Left colon (tissue), 2 donors: ENCODE measurements around the gene TSHZ1. TPM values are rescaled to one million over a fixed set of nuclear protein-coding genes. Genes with fewer than 3 reads are reported as not detected.

Experiments used
- ATAC-seq: fragments of 200-7000 bp; cut with Tn5 transposase; one replicate; pipeline ENCODE4 v1.9.1; 2020; ENCODE audit warnings: mild to moderate bottlenecking, moderate library complexity
- DNase-seq, 2 donors: peaks; one replicate each; pipeline ENCODE4 v3.0.0-alpha.2; 2020
- intact Hi-C, 2 donors: fragments of 100-400 bp; cut with DNase I in 1 of 2; cut with micrococcal nuclease in 1 of 2; formaldehyde crosslinking; loops; one replicate each; pipeline versions ENCODE4 v1.11.2 to v1.14.0; 2022; cut with DNase I, micrococcal nuclease
- total RNA-seq, 2 donors: library from RNA; stranded (reverse); fragmentation: NEBNext Ultra II Directional; extraction: Animal tissue kit (Norgen Biotek cat#: 25700); gene quantifications; one replicate each; pipeline ENCODE4 v1.2.1, GENCODE V29; 2021
- donor health status: DM: no; HTN: no; CAD: no.
- donor health status: DM: yes; HTN: yes; CAD: no.

TSHZ1 gene
- total RNA-seq, 2 donors from 2014 or later, result 24.8 to 34.1 TPM

- peak; percentile 28 for ATAC-seq
- intact Hi-C loops, result no loop called here
- peak in 1 of 2 donors; percentile 60 for DNase-seq
These were observed 5.7 kb upstream of the TSHZ1 start for GRCh38 chr18:75204732-75205513.

GRCh38 chr18:75205514-75206132, 5.0 kb upstream of the TSHZ1 start:
- no peak for ATAC-seq
- DNase-seq, result no peak
- intact Hi-C loops, result no loop called here

DNA sequence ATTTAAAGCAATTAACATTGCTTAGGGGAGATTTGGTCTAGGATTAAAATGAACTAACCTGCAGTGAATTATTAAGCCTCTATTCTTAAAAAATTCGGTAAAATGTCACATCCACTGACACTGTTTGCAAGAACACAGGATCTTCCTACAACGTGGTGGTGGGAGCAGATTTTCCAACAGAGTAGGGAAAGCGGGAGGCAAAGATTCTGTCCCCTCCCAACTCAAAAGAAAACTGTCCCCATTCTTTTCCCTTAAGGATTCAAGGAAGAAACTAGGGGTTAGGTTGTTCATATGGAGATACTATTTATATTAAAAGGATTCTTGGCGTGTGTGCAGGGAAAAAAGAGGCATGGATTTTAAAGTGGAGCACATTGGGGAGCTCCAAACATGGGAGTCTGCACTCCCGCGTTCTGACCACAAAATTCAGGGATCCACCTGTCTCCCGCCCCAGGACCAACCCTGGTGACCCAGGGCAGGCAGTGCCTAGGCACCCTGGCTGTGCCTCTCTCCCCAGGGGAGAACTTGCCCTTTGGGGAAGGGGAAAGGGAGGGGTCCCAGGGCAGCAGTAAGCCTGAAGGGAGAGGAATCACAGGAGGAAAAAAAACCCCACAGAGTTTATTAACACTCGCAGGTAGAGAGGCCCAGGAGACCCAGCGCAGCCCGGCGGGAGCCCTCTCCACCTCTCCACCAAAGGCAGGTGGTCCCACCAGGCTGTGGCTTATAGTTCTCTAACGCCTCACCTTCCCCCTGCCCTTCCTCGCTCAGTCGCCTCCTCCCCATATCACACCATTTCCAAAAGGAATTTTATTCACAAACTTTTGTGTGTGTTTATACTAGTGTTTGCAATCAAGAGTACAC, 3.9 kb upstream of the TSHZ1 start:
- intact Hi-C loops, result no loop called here
- DNase-seq (no peak), ATAC-seq (no peak)

GRCh38 chr18:75207310-75208154, 3.1 kb upstream of the TSHZ1 start:
- intact Hi-C loops, result no loop called here
- DNase-seq (peak in 1 of 2 donors; percentile 44), ATAC-seq (peak; percentile 8)

DNA sequence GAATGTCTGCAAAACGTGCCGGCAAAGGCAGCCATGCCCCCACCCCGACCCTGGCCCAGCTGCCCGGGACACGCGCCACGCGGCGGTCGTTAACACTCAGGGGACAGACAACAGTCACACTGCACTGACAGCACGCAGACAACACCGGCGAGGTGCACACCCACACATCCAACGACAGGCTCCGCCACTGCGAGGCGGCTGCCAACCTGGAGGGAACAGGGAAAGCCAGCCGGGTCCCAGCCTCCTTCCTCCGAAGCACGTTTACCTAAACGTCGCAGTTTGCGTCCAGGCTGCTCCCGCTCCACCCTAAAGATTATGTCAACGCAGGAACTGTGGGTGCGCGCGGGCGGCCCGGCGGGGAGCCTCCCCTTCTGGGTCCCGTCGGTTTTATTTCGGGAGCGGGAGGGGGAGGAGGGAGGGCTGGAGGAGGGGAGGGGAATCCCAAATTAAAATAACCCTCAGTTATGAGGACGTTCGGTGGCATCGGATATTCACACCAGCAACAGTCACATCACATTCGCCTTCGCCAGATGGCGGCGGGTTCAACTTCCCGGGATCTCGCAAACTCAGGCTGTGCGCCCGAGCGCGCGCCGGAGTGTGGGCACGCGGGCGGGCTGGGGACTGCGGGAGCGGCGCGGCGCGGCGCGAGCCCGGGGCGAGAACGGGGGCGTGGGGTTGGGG, 2.3 kb upstream of the TSHZ1 start:
- ATAC-seq (peak; percentile 30), DNase-seq (peak; percentile 66 to 78)
- intact Hi-C loops, result no loop called here

- DNase-seq (no peak), ATAC-seq (peak; percentile 3)
- intact Hi-C loops, result no loop called here
These were observed 1.8 kb upstream of the TSHZ1 start for GRCh38 chr18:75208836-75209128.

DNA sequence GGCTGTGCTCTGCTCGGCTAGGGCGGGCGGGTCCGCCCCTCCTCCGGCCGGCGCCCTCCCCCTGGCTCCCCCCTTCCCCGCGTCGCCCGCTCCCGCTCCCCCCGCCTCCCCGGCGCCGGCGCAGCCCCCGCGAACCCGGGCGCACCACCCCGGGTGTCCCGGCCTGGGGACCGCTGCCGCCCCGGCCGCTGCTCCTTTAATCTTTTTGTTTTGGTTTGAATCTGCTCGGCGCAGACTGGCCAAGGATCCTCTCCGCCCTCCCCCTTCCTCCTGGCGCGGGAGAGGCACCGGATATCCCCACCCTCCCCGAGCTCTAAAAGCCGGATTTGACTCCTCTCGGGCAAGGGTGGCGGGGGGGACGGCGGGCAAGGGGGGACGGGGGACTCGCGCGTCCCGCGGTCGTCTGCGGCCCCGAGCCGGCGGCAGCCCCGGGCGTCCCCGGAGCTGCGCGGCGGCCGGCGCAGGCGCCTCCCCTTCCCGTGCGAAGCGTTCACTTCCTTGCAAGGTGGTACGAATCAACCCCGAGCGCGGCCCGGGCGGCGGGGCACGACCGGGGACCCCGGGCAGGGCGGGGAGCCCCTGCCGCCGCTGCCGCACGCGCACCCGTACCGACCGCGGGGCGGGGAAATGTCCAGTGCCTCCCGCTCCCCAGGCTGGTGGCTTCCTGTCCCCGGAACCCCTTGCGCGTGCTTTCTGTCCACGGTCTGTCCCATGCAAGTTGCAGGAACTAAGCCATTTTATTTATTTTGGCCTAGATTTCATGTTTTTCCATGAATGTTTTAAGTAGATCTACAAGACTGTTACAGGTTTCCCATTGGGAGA, 1.3 kb upstream of the TSHZ1 start, which contains the start of gene PTGR3:
TSS of gene PTGR3 (minus strand) at position 11 of the 822 bp plus-strand sequence. CDS start 81 bp downstream, outside the sequence.
- peak; percentile 85 to 90 for DNase-seq
- ATAC-seq, result peak; percentile 51
- intact Hi-C loops, result no loop called here

GRCh38 chr18:75209951-75210258, 692 bp upstream of the TSHZ1 start:
- ATAC-seq, result no peak
- intact Hi-C loops, result no loop called here
- DNase-seq, result no peak

- intact Hi-C loops, result no loop called here
- ATAC-seq (no peak), DNase-seq (peak in 1 of 2 donors; percentile 50)
These were observed 515 bp downstream of the TSHZ1 start for GRCh38 chr18:75211002-75211621.

- intact Hi-C loops, result no loop called here
- DNase-seq (no peak), ATAC-seq (no peak)
These were observed 992 bp downstream of the TSHZ1 start for GRCh38 chr18:75211626-75211952.

- DNase-seq, result peak; percentile 49 to 54
- intact Hi-C loops, result no loop called here
- ATAC-seq, result no peak
These were observed 1.6 kb downstream of the TSHZ1 start for GRCh38 chr18:75211953-75212750.

DNA sequence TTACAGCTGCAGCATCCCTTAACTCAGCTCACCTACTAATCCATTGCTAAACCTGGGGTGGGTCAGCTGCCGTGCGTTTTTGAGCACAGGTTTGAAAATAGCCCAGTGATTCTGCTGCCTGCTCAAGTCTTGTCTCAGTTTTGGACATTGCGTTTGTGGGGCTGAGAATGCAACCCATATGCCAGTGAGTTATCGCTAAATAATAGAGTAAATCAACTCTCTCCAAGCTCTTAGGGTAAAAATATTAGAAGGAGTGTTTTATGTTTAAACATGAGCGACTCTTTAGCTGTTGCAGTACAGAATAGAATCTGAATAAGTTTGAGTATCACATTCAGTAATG, 2.1 kb downstream of the TSHZ1 start:
- intact Hi-C loops, result no loop called here

GRCh38 chr18:75213611-75214331, 3.2 kb downstream of the TSHZ1 start:
- intact Hi-C loops, result no loop called here
- DNase-seq (no peak), ATAC-seq (no peak)

More for the DNA sequence above, 2.1 kb downstream of the TSHZ1 start:
- DNase-seq (no peak), ATAC-seq (no peak)

DNA sequence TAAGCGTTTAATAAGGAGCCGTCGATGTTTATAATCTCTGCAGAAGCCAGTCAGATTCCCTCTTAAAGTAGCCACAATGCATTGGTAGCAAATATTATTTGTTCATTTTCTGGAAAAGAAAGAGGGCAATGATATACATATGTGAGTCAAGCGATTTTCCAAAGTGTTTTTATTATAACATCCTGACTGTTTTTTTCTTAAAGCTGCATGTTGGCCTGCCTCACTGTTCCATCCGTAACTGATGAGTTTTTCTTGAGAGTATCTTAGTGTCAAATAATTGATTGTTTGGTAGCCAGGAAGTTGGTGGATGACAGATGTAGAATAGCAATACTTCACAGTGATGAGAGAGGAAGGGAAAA, 3.7 kb downstream of the TSHZ1 start:
- ATAC-seq (no peak), DNase-seq (no peak)
- intact Hi-C loops, result no loop called here

DNA sequence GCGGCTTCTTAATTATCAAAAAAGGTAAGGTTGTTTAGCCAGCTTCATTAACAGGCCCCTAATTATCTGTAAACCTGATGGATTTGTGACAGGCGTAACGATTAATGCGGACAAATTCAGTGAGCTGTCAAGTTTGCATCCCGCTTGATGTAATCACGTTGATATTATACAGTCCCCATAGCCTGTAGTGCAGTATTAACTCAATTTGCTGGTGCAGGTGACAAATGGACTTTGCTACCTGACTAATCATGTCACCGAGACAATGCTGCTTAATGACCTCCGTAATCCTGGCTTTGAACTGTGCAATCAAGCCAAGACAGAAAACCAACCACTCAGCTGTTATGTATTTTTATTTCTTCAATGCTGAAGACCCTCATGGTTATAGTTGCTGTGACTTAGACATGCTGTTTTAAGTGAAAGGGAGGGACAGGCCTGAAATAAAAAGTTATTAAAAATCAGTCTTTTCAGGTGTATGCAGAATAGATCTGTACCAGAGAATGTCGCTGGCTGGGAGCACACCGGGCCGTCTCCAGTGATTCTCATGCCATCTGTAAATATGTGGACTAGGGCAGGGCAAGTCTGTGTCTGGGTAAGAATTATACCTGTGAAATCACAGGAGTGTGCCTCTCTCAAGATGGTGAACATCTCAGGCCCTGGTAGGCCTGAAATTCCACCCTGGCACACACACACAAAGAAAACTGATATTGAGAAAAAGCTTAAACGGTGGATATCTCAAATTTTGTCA, 4.3 kb downstream of the TSHZ1 start:
- DNase-seq, result no peak
- peak; percentile 42 for ATAC-seq
- intact Hi-C loops, result no loop called here
